ENCODE results near the gene VRK1.

DNA sequence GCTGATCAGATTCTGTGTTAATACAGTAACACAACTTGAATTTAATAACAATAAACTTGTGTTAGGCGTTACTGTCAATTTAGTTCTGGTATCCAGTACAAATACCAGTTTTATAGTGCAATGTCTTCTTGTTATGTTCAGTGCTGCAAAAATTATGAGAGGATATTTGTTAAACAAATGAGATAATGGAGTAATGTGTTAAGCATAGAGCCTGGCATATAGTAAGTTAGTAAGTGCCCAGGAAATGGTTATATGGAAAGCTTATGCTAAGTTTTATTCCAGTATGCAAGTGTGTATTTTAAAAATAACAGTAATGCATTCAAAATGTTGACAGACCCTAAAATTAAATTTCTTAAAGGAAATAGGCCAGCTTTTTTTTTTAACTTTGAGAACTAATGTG is 1.8 kb downstream of the VRK1 start:
- TF ChIP-seq EZH2 (optimal IDR thresholded peaks at IDR 0.05; ENCODE audit: low read depth, low read length), result no peak
- TF ChIP-seq, protein P1, sequence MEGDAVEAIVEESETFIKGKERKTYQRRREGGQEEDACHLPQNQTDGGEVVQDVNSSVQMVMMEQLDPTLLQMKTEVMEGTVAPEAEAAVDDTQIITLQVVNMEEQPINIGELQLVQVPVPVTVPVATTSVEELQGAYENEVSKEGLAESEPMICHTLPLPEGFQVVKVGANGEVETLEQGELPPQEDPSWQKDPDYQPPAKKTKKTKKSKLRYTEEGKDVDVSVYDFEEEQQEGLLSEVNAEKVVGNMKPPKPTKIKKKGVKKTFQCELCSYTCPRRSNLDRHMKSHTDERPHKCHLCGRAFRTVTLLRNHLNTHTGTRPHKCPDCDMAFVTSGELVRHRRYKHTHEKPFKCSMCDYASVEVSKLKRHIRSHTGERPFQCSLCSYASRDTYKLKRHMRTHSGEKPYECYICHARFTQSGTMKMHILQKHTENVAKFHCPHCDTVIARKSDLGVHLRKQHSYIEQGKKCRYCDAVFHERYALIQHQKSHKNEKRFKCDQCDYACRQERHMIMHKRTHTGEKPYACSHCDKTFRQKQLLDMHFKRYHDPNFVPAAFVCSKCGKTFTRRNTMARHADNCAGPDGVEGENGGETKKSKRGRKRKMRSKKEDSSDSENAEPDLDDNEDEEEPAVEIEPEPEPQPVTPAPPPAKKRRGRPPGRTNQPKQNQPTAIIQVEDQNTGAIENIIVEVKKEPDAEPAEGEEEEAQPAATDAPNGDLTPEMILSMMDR (IDR thresholded peaks at IDR 0.05; ENCODE audit: low read length), result no peak
